HuH-7 (cell line): ENCODE measurements around the gene MOGAT3.

ENCODE experiments used
- DNase-seq: peaks from one replicate; pipeline ENCODE4 v3.0.0; 2011; ENCODE audit warnings: low spot score

The MOGAT3 gene

DNA sequence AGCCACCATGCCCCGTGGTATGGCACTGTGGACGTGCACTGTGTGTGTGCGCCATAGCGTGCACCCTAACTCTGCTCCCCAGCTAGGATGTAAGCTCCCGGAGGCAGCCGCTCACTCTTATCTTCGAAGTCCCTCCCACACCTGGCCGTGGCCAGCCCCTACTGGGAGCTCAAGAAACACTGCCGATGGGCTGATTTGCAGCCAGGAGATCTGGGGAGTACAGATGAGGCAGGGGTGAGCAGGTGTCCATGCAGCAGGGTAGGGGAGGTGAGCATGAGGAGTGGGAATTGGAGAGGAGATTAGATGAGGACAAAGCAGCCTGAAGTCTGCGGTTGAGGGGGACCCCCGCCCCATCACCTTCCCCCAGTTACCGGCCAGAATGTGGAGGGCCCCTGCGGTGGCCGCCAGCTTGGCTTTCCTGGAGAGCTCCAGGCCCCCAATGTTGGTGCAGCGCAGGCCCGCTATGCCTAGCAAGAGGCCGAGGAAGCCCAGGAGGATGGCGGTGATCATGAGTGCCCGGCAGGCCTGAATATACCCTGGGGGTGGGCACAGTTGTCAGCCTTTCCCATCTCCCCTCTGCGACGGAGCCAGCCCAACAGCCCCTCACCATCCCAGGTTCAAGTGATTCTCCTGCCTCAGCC lies 33.2 kb upstream of the MOGAT3 start:
- no peak for DNase-seq

DNA sequence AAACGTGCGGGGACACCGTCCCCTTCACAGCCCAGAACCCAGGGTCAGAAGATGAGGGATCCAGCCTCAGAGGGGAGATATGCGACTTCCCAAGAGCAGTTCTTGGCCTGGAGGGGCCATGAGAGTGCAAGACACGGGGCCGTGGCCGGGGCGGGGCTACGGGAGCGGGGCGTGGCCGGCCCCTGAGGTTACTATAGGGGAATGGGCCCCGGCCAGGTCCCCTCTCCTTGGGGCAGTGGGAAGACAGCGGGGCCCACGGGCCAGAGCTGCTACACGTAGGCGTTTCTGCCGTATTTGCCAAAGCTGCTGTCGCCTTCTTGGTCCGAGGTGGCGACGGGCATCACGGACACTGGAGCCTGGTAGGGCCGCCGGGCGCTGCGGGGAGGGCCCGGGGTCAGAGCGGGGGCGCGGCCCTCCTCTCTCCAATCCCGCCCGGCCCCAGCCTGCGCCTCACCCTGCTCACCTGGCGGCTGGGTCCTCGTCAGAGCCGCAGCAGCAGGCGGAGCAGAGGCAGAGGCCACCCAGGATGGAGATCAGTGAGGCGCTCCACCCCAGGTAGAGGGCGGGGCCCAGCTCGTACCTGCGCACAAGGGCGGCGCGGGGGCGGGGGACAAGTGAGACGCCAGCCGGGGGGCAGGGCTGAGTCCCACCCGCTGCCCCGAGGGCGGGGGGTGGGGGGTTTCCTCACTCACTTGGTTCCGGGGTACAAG lies 31.5 kb upstream of the MOGAT3 start:
- DNase-seq, result no peak

DNA sequence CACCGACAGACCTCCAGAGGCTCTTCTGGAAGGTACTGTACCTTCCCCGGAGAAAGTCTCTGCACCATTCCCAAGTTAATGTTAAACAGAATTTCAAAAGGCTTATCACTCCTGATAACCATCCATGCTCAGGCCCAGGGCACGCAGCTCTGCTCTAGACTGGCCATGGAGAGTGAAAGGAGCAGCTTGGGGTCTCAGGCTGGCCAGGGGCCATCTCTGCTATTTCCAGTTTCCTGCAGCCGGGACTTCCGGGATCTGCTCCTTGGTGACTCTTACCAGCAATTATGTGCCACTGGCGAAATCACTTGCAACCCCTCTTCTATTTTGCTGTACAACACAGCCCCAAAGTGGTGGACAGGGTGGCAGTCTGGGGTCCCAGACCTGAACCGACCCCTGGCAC lies 30.8 kb upstream of the MOGAT3 start:
- peak; percentile 72 for DNase-seq

DNA sequence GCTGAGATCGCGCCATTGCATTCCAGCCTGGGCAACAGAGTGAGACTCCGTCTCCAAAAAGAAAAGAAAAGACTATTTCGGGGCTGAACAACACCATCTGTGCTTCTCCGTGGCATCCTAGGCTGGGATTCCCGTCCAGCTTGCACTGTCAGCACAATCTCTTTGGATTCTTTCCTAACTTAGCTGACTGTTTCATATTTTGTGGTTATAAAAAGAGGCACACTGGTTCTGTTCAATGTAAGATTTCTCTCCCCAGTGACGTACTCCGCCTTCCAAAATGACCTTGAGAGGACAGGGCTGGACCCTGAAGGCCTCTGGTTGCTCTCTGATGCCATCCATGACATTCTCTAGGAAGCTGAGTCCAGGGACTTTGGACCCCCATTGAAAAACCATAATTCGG lies 25.9 kb upstream of the MOGAT3 start:
- DNase-seq, result no peak

DNA sequence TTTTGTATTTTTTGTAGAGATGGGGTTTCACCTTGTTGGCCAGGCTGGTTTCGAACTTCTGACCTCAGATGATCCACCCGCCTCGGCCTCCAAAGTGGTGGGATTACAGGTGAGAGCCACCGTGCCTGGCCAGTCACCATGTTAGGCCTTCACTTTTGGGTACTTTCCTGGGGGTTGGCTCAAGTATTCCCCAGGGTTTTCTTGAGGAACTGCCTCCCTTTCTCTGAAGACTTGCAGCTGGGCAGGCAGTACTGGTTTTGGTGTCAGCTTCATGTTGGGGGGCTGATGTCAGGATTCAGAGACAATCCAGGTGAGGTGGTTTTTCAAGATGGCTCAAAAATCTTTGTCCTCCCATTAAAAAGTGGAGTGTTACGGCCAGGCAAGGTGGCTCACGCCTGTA lies 24.8 kb upstream of the MOGAT3 start:
- no peak for DNase-seq

DNA sequence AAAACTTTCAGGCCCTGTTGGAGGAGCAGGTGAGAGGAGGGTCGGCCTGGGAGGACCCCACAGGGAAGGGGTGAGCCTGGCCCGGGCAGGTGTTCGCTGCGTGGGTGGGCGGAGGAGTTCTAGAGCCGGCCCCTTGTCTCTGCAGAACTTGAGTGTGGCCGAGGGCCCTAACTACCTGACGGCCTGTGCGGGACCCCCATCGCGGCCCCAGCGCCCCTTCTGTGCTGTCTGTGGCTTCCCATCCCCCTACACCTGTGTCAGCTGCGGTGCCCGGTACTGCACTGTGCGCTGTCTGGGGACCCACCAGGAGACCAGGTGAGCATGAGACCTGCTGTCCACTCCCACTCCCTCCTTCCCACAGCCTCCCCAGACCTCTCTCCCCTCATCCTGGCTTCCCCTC lies 22.7 kb upstream of the MOGAT3 start:
- no peak for DNase-seq

DNA sequence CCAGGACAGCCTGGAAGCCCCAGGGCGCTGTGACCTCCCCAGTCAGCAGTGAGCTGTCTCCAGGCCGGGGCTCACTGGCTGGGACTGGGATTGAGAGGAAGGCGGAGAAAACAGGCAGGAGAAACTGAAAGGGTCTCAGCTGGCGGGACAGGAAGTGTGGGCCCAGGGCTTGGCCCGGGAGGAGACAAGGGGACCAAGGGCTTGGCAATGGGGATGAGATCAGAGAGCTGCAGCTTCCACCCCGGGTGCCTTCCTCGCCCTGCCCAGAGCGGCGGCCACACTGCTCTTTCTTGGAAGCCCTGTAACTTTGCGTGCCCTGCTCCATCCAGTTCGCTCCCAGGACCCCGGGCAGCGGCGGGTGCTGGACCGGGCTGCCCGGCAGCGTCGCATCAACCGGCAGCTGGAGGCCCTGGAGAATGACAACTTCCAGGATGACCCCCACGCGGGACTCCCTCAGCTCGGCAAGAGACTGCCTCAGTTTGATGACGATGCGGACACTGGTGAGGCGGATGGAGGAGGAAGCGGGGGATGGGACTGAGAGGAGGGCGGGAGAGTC lies 21.5 kb upstream of the MOGAT3 start:
- DNase-seq, result no peak

DNA sequence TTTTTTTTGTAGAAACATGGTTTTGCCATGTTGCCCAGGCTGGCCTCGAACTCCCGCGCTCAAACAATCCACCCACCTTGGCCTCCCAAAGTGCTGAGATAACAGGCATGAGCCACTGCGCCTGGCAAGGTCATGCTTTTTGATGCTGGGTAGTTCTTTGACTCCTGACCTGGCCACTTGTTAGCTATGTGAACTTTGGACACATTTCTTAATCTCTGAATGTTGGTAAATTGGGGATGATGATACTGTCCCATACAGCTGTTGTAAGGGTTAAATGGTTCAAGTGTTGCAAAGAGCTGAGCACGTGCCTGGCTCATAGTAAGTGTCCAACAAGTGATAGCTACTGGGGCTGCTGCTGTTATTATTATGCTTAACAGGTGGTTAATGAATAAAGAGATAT lies 19.5 kb upstream of the MOGAT3 start:
- DNase-seq, result no peak

DNA sequence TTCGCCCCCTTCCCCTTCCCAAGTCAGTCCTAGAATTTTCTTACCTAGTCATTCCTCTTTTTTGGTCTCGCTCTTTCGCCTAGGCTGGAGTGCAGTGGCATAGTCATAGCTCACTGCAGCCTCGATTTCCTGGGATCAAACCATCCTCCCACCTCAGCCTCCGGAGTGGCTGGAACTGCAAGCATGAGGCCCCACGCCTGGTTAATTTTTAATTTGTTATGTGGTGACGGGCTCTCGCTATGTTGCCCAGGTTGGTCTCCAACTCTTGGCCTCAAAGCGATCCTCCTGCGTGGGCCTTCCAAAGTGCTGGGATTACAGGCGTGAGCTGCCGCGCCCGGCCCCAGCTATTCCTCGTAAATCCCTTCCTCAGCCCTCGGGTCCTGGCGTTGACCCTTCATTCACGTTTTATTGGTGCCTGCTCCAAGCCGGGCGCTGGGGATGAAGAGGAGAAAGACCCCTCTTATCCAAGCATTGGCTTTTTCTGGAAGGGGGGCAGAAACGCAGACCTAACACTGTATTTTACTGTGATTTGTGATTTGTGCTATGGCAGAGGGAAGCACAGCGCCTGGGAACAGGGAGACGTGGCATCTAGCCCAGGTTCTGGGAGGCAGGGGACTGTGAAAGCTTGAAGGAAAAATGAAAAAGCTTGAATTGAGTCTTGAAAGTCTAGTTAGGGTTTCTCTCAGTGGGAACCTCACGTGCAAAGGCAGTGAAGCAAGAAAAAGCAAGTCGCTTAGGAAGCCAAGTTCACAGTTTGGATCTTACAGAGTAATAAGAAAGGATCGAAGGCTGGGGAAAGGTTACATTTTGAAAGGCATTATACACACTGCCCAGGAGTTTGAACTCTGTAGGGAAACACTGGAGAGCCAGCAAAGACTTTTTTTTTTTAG lies 17.6 kb upstream of the MOGAT3 start:
- DNase-seq, result peak; percentile 68

DNA sequence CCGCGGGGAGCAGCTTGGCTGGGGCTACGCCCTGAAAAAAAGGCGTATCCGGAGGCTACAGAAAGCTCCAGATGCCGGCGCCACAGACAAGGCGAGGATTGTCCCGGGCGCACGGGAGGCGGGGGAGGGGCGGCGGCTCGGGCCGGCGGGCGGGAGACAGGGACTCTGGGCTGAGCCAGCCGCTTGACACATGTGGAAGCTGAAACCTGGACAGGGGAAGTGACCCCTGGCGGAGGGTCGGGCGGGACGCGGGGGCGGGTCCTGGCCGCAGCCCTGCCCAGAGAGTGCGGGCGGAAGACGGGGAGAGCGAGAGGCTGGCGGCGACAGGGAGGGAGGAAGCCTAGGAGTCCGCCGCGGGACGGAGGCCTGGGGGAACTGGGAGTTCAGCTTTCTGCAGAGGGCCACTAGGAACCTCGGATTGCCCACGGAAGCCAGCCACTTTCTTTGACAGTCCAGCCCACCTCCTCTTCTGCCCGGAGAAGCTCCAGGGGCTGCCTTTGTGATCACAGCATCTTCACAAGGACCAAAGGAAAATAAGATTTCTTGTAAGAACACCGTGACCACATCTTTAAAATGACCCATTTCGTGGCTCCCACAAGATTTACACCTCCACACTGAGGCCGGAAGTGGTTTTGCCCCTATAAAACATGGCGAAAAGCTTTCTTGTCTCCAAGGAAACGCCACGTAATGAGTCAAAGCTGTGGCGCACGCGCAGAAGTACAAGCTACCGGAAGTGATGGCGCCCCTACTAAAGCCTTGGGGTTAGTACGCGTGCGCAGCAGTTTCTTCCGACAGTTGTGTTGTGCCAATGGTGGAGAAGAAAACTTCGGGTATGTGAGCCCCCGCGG lies 16.8 kb upstream of the MOGAT3 start, which contains the start of the genes PLOD3 and ZNHIT1:
TSS of gene PLOD3 (minus strand) at position 194 of the 848 bp plus-strand sequence. CDS start 307 bp downstream, outside the sequence.
TSS of gene ZNHIT1 (plus strand) at position 778 of the 848 bp plus-strand sequence. CDS start at position 809, 31 bp downstream.
- DNase-seq, result peak; percentile 99

DNA sequence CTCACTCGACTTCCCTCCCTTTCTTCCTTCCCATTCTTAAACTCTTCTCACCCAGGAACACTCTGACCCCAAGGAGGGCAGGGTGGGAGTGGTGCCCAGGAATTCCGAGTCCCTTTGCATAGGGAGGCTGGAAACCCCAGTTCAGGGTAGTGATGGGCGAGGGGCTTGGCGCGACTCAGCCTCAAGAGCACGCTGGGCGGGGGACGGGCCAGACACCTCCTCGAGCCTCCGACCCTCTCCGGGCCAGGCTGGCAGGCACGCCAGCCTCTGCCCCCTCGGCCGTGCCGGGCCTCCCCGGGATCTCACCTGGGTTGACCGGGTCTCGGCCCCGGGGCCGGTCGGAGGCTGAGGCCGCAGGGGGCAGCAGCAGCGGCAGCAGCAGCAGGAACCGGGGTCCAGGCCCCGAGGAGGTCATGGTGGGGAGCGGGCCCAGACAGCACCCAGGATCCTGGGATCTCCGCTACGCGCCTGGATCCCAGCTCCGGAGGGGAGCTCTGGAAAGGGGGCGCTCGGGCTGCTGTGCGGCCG lies 16.1 kb upstream of the MOGAT3 start:
- DNase-seq, result no peak

DNA sequence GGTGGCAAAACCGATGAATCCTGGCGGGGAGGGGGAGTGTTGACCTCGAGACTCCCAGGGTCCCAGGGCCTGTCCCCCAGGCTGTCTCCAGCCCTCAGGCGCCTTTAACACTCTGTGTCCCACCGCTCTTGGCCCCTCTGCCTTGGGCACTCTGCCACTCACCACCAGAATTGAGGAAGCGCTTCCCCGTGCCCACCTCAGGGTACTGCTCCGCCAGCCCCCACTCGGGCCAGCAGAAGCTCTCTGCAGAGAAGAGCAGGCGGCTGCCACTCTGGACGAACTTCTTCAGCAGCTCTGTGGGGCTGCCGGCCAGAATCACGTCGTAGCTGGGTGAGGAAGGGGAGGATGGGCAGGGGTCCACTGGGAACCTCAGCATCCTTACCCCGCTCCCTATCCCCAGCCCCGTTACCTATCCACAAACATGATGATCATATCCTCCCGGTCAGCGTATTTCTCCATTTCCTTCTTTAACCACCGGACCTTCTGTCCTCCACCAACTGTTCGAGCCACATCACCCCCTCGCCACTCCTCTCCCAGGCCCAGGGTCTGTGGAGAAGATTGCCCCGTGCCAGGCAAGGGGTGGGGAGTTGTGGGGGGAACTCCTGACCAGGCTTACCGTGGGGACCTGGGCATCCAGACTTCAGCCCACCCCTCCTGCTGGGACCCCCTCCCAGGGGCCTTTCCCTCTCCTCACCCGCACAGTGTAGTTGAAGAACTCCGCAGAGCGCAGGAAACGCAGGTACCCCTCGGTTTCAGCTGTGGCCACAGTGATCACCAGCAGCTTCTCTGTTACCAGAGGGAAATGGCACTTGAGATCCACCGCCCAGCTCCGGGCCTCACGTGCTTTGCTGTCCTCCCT lies 15.4 kb upstream of the MOGAT3 start:
- DNase-seq, result no peak

DNA sequence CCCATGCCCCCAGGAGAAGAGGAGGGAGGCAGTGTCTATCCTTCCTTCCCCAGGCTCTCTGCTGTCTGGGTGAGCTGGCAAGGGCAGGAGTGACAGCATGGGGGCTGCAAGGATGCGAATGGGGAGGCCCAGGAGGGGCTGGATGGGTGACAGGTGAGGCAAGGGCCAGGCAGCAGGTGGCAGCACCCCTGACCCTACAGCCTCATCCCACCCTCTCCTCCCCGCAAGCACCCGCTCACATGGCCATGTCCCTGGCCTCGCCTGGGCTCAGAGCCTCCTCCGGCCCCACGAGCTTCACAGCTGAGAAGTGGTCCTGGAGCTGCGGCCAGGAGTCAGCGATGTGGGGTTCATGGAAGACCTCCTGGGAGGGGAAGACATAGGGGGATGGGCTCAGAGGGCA lies 11.2 kb upstream of the MOGAT3 start:
- no peak for DNase-seq

DNA sequence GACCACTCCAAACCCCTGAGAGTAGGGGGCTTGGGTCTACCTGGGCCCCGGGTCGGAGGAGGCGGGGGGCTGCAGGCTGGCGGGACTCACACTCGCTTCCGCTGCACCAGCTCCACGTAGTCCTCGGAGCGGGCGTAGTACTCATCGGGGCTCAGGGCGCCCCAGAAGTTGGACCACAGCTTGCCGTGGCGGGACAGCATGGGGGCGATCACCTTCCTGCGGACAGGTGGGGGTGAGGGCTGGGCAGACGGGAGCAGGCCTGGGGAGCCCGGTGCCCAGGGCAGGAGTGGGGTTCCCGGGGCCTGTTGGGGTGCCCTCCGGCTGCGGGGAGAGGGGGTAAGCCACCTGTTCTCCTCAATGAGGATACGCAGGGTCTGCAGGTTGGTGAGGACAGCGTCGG lies 10.7 kb upstream of the MOGAT3 start:
- DNase-seq, result no peak

DNA sequence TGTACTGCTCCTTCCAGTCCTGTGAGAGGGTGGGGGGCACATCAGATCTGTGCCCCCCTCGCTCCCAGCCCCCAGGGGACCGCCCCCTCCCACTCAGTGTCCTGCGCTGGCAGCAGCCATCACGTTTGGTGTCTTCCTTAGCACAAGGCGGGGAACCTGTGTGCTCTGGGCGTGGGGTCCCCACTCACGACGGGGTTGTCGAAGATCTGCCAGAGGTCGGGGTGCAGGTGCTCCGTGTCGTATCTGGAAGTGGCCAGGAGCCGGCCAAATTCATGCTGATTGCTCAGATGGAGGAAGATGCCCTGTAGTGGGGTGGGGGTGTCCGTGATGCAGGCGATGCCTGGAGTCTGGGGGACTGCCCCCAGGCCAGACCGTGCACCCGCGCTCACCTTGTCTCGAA lies 9.3 kb upstream of the MOGAT3 start:
- DNase-seq, result no peak

DNA sequence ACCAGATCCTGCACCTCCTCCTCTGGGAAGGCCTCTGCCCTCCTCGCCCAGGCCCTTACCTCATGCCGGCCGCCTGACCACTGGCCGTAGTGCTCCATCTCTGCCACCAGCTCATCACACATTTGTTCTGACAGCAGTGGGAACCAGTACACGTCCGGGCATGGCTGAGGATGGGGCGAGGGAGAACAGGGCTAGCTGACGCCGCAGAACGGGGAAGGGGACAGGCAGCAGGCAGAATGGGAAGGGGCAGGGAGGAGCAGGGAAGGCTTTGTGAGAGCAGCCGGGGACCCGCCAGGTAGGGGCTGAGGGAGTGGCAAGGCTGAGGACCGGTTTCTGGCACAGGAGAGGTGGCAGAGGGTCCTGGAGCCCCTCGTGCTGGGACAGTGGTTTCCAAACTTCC lies 8.0 kb upstream of the MOGAT3 start:
- no peak for DNase-seq

DNA sequence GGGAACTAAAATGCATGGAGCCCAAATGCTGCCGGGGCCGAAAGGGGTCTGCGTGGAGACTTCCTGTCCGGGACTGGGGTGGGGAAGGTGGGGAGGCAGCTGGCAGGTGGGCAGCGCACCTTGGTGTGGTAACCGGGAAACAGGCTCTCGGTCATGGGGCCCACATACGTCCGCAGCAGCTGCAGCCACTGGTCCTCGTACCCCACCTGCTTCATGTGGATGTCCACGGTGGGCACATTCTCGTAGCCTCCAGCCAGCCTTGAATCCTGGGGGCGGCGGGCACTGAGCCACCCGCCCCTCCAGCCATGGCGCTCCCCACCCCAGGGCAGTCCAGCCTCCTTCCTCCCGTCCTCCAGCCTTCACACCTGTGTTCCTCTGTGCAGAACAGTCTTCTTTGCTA lies 6.6 kb upstream of the MOGAT3 start:
- no peak for DNase-seq

DNA sequence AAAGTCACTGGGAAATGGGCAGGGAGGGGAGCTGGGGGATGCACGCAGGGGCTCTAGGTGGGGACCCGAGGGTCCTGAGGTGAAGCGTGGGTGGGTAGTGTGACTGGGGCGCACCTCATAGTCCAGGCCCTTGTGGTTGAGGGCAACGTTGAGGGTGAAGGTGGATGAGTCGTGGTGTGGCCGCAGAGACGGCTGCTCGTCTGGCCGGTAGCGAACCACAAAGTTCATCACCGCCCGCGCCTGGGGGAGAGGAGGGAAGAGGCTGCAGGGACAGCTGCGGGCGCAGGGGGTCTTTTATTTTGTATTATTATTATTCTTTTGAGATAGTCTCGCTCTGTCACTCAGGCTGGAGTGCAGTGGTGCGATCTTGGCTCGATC lies 5.8 kb upstream of the MOGAT3 start:
- no peak for DNase-seq

DNA sequence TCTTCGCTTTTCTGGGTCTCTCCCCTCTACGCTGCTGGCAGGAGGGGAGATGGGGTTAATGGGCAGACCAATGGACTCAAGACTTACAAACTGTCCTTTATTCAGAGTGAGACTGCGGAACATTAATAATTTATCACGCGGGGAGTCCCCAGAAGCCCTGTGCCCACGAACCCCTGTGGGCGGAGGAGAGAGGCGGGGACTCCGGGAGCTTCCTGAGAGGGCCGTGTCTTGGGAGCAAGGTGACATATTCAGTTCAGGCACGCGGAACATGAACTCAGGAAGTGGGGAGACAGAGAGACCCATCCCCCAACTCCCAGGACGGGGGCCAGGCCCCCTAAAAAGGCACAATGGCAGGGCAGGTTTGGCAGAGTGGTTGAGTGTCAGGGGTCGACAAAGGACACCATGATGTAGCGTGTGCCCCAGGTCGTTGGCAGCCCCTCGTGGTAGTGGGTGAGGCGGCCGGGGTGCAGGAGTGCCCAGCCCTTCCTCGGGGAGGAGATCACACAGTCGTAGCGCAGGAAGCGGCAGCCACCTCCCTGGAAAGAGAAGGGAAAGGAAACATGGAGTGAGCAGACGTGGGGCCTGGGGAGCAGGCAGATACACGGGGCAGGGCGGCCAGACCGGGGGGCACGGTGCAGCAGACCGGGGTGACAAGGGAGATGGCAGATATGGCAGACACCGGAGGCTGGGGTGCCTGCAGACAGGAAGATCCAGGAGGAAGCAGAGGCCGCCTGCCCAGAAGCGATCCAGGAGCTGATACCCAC lies 5.2 kb upstream of the MOGAT3 start:
- DNase-seq, result no peak
